GM19240 (cell line): ENCODE results near the gene RABGAP1L.
"Not testable (repeated sequence)": the region's sequence is repeated elsewhere in the genome, so short reads cannot be mapped to it uniquely, and the experiment has no call there.

Experiments
- DNase-seq: peaks from one replicate; pipeline ENCODE4 v3.0.0; 2011; ENCODE audit warnings: low spot score; ENCODE audit not compliant: insufficient read length

Gene RABGAP1L

DNA sequence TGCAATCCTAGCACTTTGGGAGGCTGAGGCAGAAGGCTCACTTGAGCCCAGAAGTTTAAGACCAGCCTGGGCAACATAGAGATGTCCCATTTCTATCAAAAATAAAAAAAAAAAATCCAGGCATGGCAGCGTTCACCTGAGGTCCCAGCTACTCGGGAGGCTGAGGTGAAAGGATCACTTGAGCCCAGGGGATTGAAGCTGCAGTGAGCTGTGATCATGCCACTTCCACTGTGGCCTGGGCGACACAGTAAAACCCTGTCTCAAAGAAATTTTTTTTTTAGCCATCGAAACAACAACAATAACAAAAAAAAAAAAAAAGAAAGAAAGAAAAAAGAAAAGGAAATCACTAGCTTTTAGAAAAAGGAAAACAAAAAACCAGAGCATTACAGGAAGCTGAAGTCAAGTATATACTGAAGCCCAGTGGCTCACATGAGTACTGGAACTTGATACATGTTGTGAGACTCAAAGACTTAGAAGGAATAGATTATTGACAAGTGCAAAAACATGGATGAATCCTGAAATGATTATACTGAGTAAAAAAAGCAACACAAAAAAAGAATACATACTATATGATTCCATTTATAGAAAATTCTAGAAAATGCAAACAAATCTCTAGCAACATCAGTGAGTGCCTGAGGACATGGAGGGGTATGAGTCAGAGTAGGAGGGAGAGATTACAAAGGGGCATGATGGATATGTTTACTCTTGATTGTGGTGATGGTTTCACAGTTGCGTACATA lies 6.1 kb upstream of the RABGAP1L start:
- no peak for DNase-seq

DNA sequence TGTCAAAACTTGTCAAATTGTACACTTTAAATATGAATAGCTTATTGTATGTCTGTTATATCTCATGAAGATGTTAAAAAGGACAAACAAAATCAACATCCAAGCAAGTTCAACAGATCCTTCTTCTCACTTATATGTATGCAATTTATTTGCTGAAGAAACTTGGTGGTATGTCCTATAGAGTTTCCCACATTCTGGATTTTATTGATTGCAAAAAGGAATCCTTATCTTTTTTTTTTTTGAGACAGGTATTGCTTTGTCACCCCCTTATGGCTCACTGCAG lies 5.6 kb upstream of the RABGAP1L start:
- no peak for DNase-seq

DNA sequence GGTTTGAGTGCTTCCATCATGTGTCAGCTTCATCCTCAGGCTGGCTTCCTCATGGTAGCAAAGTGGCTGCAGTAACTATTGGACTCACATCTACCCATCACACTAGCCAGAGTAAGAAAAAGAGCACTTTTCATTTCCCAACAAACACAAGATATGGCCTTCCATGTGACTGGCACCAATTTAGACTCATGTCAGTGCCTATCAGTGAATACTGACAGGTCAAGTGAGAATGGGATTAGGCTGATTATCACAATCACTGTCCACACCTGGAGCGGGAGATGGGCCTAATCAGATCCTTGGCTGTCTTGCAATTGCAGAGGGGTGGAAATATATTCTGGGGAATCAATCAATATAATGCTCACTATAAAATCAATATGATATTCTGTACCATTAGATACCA lies 2.9 kb upstream of the RABGAP1L start:
- no peak for DNase-seq

- DNase-seq = no peak
Measured at GRCh38 chr1:174157157-174157806, 2.0 kb upstream of the RABGAP1L start.

- no peak for DNase-seq
Measured at GRCh38 chr1:174158767-174159251, 511 bp upstream of the RABGAP1L start.

- DNase-seq = no peak
Measured at GRCh38 chr1:174160109-174160473, 771 bp downstream of the RABGAP1L start.

GRCh38 chr1:174160603-174161002 lies 1.3 kb downstream of the RABGAP1L start:
- no peak for DNase-seq

DNA sequence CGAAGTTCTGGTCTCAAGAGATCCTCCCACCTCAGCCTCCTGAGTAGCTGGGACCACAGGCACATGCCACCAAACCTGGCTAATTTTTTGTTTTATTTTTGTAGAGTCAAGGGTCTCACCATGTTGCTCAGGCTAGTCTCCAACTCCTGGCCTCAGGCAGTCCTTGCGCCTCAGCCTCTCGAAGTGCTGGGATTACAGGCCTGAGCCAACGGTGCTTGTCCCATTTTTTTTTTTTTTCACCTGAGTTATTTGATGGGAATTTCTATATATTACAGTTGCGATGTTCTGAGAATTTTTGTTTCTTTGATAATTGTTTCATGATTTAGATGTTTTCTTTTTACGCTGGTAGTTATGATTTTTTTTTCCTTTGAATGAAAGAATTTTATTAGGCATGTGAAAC lies 2.5 kb downstream of the RABGAP1L start:
- DNase-seq = no peak

DNA sequence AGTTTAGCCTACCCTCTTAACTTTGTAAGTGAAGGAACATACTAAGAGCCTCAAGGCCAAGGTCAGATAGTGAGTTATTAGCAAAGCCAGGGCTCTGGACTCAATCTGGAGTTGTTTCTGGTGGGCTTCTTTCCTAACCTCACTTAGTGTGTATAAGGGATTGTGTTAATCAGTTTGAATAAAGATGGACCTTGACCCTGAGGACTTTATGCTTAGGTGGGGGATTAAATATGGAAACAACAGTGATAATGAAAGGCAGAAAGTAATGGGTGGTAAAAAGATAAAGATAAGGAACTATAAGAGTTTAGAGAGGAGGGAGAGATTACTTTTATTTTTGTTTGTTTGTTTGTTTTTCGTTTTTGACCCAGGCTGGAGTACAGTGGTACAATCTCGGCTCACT lies 5.5 kb downstream of the RABGAP1L start:
- no peak for DNase-seq

DNA sequence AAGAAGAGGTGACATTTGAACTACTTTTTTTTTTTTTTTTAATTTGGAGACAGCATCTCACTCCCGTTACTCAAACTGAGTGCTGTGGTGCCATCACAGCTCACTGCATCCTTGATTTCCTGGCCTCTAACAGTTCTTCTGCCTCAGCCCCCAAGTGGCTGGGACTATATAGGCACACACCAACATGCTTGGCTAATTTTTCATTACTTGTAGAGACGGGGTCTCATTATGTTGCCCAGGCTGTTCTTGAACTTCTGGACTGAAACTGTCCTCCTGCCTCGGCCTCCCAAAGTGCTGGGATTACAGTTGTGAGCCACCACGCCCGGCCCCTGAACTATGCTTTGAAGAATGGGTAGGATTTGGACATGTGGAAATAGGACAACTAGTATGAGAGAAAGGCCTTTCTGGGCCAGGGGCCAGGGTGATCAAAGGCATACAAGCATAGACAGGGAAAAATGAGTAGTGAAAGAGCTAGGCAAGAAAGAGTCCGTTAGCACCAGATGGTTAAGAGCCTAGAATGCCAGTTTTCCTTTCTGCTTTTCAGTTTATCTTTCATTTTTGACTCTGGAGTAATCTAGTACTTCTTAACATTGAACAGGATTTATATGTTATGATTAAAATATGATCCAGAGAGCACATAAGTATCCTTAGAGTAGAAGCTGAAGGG lies 6.3 kb downstream of the RABGAP1L start:
- no peak for DNase-seq

- no peak for DNase-seq
Measured at GRCh38 chr1:174166530-174167264, 7.4 kb downstream of the RABGAP1L start.

DNA sequence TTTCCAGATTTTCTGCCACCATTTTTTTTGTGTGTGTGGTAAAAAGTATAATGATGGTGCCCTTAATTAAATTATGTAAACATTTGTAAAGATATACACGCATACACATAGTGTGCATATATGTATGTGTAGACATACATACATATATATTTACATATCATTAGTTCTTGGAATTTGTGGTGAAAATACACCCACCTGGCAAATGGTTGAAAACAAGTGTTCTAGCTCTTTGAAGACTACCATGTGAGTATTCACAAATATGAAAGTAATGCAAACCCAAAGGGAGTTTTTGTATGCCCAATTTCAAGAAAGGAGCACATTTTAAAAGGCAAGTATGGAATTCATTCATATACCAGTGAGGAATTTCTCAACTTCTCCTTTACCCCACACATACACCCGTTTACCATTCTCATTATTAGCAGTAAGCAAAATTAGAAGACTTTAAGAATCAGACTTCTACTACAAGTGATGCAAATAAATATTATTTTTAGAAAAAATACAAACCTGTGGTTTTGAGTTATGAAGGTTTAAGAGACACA lies 8.0 kb downstream of the RABGAP1L start:
- DNase-seq = no peak

DNA sequence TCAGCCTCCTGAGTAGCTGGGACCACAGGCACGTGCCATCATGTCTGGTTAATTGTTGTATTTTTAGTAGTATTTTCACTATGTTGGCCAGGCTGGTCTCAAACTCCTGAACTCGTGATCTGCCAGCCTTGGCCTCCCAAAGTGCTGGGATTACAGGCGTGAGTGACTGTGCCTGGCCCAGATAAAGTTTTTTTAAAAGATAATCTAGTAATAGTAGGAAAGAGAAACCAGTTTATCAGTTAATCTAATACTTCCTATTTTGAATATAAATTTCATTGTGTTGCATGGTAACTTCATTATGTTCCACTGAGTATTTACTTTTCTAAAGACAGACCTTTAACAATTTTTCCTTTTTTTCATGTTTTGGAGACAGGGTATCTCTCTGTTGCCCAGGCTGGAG lies 10.0 kb downstream of the RABGAP1L start:
- DNase-seq = no peak

DNA sequence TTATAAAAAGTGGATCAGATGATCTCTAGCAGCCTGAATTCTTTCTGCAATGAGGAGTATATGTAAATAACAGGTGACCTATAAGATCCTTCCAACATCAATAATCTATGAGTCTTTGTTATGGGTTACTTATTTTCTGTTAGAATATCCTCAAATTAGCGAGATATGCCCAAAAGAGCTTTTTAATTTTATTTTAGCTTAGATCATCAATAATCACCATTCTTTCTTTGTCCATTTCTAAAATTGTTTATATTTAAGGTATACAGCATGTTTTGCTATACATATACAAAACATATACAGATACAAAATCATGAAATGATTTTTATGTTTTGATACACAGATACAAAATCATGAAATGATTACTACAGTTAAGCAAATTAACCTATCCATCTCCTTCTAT lies 11.8 kb downstream of the RABGAP1L start:
- no peak for DNase-seq

DNA sequence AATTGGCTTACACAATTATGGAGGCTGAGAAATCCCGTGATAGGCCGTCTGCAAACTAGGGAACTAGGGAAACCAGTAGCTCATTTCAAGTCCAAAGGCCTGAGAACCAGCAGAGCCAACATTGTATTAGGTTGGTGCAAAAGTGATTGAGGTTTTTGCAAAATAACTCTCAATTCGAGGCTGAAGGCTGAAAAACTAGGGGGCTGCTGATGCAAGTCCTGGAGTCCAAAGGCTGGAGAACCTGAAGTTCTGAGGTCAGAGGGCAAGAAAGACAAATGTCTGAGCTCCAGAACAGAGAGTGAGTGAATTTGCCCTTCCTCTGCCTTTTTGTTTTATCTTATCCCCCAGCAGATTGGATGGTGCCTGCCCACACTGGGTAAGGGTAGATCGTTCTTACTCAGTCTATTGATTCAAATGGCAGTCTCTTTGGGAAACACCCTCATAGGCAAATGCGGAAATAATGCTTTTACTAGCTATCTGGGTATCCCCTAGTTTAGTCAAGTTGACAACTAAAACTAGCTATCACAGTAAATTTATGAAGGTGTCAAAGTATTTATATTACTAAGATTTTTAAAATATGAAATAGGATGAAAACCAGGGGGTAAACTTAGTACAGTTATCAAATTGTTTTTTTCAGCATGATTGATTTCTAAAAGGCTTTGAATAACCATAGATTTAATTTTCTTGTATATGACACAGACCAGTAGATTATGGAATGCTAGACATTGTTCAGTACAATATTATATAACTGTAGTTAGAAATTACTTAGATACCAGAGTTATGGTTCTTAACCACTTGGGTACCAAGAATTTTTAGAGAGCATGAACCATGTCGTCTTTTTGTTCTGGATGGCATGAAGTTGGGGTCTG lies 15.4 kb downstream of the RABGAP1L start:
- DNase-seq = no peak

DNA sequence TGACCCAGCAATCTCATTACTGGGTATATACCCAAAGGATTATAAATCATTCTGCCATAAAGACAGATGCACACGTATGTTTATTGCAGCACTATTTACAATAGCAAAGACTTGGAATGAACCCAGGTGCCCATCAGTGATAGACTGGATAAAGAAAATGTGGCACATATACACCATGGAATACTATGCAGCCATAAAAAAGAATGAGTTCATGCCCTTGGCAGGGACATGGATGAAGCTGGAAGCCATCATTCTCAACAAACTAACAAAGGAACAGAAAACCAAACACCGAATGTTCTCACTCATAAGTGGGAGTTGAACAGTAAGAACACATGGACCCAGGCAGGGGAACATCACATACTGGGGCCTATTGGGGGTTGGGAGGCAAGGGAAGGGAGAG lies 19.1 kb downstream of the RABGAP1L start:
- DNase-seq = not testable (repeated sequence)

DNA sequence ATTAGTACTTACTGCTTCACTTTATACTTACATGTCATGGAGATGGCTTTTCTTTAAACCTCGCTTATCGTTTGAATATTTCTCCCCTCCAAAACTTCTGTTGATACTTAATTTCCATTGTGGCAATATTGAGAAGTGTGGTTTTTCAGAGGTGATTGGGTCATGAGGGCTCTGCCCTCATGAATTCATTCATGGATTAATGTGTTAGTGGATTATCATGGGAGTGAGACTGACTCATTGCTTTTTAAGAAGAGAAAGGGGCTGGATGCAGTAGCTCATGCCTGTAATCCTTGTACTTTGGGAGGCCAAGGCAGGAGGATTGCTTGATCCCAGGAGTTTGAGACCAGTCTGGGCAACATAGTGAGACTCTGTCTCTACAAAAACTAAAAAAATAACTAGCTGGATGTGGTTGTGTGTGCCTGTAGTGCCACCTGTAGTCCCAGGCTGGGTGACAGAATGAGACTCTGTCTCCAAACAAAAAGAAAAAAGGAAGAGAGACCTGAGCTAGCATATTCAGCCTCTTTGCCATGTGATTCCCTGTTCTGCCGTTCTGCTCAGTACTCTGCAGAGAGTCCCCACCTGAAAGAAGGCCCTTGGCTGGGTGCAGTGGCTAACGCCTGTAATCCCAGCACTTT lies 30.2 kb downstream of the RABGAP1L start:
- no peak for DNase-seq

GRCh38 chr1:174190691-174191199 lies 31.4 kb downstream of the RABGAP1L start:
- DNase-seq = no peak

DNA sequence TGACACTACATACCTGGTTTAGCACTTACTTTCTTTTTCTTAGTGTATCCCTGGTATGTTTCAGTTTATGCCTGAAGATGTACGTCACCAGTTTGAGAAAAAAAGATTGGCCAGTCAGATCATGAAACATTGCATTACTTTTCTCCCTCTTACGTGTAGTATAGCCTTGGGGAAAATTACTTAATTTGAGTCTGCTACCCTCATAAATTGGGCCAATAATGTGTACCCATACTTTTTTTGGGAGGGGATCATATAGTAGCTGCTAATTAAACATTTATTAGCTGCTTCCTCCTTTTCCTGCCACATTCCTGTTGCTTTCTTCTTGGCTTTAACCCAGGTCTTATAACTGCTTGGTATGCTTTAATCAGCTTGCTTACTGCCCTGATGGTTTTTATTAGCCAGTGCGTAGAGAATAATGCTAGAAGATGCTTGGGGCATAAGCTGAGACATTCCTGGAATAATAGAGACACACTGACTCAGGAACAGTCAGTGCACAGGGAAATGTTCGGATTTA lies 32.1 kb downstream of the RABGAP1L start:
- no peak for DNase-seq

- no peak for DNase-seq
Measured at GRCh38 chr1:174194461-174194860, 35.1 kb downstream of the RABGAP1L start.
